ENCODE data around the gene OTUB1.
"Not testable (repeated sequence)": the region's sequence is repeated elsewhere in the genome, so short reads cannot be mapped to it uniquely, and the experiment has no call there.

The OTUB1 gene

DNA sequence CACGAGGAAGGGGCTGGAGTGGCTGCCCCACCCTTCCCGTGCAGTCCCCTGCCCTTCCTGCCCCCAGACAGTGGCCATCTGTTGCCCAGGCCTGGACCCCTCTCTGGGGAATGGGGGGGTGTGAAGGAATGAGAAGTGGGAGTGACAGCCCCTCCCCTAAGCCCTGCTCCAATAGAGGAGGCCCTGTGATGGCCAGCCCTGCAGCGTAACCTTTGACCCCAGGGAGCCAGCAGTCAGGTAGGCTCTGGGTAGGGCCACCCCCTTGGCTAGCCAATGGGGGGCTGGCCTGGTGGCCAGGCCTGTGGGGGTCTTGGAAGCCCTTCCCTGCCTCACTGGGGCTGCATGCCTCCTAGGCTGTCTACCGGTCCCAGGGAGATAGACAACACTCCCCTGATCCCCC, 56.1 kb downstream of the OTUB1 start:
- TF ChIP-seq, protein P1, sequence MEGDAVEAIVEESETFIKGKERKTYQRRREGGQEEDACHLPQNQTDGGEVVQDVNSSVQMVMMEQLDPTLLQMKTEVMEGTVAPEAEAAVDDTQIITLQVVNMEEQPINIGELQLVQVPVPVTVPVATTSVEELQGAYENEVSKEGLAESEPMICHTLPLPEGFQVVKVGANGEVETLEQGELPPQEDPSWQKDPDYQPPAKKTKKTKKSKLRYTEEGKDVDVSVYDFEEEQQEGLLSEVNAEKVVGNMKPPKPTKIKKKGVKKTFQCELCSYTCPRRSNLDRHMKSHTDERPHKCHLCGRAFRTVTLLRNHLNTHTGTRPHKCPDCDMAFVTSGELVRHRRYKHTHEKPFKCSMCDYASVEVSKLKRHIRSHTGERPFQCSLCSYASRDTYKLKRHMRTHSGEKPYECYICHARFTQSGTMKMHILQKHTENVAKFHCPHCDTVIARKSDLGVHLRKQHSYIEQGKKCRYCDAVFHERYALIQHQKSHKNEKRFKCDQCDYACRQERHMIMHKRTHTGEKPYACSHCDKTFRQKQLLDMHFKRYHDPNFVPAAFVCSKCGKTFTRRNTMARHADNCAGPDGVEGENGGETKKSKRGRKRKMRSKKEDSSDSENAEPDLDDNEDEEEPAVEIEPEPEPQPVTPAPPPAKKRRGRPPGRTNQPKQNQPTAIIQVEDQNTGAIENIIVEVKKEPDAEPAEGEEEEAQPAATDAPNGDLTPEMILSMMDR (IDR thresholded peaks at IDR 0.05; ENCODE audit: insufficient read depth, low read length, poor library complexity, severe bottlenecking) = no peak
- H3K36me3 ChIP-seq (ENCODE audit: control insufficient read depth, insufficient read depth, low read length) = no peaks in the 10 kb centered on the region
- H3K27me3 ChIP-seq (replicated peaks; ENCODE audit: control insufficient read depth, insufficient read depth, low read length) = no peaks in the 10 kb centered on the region; the same call in 1 of the 2 replicates
- H3K4me3 ChIP-seq (replicated peaks; ENCODE audit: low read depth, low read length) = no peak overlapping the region
- DNase-seq (ENCODE audit: extremely low read depth, insufficient read length) = no peak

DNA sequence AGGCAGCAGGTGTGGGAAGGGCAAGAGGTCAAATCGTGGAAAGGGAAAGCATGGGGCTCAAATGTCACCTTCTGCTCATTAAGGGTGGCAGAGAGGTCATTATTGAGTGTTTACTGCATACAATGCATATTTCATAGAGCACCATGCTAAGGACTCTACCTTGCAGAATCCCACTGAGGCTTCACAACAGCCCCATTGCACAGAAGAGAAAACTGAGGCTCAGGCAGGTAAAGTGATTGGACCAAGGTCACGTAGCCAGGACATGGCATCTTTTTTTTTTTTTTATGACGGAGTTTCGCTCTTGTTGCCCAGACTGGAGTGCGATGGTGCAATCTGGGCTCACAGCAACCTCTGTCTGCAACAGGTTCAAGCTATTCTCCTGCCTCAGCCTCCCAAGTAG, 57.3 kb downstream of the OTUB1 start:
- Histone ChIP-seq H3K4me3 (replicated peaks; ENCODE audit: low read depth, low read length) (no peak overlapping the region), H3K27me3 (replicated peaks; ENCODE audit: control insufficient read depth, insufficient read depth, low read length) (no peaks in the 10 kb centered on the region; the same call in 1 of the 2 replicates), H3K36me3 (ENCODE audit: control insufficient read depth, insufficient read depth, low read length) (no peaks in the 10 kb centered on the region)
- TF ChIP-seq, protein P1 (IDR thresholded peaks at IDR 0.05; ENCODE audit: insufficient read depth, low read length, poor library complexity, severe bottlenecking) = no peak
- DNase-seq (ENCODE audit: extremely low read depth, insufficient read length) = no peak

DNA sequence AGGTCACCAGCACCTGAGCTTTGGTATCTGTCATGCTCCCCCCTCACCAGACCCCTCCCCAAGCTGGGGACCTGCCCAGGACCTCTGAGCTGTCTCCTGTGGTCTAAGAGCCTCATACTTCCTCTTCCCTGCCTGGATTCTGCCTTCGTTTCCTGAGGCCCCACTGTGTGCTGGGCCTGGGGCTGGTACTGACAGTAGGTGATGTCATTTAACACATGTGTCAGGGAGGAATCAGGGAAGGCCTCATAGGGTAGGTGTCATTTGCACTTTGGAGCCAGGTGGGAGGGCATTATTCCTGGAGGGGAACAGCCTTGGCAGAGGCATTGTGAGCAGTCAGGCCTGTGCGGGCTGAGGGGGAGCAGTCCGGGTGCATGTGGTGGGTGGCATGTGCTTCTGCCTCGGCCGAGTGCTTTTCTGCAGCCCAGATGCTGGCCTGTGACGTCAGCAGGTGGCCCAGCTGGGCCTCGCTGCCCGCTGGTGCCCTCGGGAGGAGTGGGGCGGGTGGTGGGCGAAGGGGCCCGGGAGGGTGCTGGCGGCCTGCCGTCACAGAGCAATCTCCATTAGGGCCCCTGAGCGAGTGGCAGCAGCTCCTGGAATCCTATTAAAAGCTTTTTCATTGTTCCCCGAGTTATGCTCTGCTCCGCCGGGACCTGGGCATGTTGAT, 58.6 kb downstream of the OTUB1 start:
- no peak overlapping the region for H3K4me3 ChIP-seq (replicated peaks; ENCODE audit: low read depth, low read length)
- H3K27me3 ChIP-seq (replicated peaks; ENCODE audit: control insufficient read depth, insufficient read depth, low read length) = no peaks in the 10 kb centered on the region; the same call in 1 of the 2 replicates
- TF ChIP-seq, protein P1 (IDR thresholded peaks at IDR 0.05; ENCODE audit: insufficient read depth, low read length, poor library complexity, severe bottlenecking) = no peak
- H3K36me3 ChIP-seq (ENCODE audit: control insufficient read depth, insufficient read depth, low read length) = no peaks in the 10 kb centered on the region
- DNase-seq (ENCODE audit: extremely low read depth, insufficient read length) = no peak

DNA sequence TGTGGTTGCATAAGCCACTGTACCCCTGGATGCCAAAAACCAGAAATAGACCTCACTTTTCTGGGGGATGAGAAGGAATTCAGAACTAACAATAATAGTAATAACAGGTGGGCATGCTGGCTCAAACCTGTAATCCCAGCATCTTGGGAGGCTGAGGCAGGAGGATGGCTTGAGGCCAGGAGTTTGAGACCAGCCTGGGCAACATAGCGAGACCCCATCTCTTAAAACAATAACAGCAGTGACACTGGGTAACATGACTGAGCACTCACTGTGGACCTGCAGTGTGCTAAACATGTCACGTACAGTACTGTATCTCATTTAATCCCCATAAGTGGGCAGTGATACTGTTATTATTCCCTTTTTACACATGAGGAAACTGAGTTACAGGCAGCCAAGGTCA, 59.5 kb downstream of the OTUB1 start:
- Histone ChIP-seq H3K36me3 (ENCODE audit: control insufficient read depth, insufficient read depth, low read length) (no peaks in the 10 kb centered on the region), H3K27me3 (replicated peaks; ENCODE audit: control insufficient read depth, insufficient read depth, low read length) (no peaks in the 10 kb centered on the region), H3K4me3 (replicated peaks; ENCODE audit: low read depth, low read length) (no peak overlapping the region)
- no peak for DNase-seq (ENCODE audit: extremely low read depth, insufficient read length)
- TF ChIP-seq, protein P1 (IDR thresholded peaks at IDR 0.05; ENCODE audit: insufficient read depth, low read length, poor library complexity, severe bottlenecking) = no peak

DNA sequence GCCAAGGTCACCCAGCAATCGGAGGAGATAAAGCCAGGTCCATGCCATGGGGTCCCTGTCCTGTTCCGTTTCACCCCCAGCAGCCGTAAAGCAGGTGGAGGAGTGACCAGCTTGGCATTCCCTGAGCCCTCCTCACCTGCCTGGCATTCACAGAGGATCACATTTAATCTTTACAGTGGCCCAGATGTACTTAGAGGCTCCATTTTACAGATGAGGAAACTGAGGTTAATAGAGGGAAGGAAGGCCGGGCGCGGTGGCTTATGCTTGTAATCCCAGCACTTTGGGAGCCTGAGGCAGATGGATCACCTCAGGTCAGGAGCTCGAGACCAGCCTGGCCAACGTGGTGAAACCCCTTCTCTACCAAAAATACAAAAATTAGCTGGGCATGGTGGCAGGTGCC, 61.1 kb downstream of the OTUB1 start:
- H3K27me3 ChIP-seq (replicated peaks; ENCODE audit: control insufficient read depth, insufficient read depth, low read length); DNase-seq (ENCODE audit: extremely low read depth, insufficient read length); H3K4me3 ChIP-seq (replicated peaks; ENCODE audit: low read depth, low read length); H3K36me3 ChIP-seq (ENCODE audit: control insufficient read depth, insufficient read depth, low read length): not testable (repeated sequence)
